ENCODE measurements around the gene WDR6.

WDR6 gene

DNA sequence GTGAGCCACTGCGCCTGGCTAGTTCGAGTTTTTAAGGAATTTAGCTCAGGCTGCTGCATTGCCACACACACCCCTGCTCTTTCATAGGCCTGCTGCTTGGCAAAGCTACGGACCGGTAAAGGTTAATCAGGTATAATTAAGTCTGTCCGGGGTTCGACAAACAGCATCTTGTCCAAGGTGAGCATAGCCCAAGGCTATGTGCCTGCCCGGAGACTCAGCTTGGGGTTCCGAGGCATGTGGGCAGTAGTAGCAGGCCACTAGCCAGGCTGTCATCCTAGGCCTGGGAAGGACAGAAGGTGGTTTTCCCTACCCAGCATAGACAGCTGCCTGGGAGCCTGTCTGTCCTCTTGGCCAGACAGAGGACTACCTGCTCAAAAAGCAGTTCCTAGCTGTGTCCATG is 10.6 kb upstream of the WDR6 start:
- H3K9ac ChIP-seq (ENCODE audit: low read depth, low read length), result no peak overlapping the region
- no peak overlapping the region for H3K4me3 ChIP-seq (ENCODE audit: low read length)
- peaks cover 5% of the 10 kb centered on the region for H3K36me3 ChIP-seq (ENCODE audit: insufficient read depth, low read length)

DNA sequence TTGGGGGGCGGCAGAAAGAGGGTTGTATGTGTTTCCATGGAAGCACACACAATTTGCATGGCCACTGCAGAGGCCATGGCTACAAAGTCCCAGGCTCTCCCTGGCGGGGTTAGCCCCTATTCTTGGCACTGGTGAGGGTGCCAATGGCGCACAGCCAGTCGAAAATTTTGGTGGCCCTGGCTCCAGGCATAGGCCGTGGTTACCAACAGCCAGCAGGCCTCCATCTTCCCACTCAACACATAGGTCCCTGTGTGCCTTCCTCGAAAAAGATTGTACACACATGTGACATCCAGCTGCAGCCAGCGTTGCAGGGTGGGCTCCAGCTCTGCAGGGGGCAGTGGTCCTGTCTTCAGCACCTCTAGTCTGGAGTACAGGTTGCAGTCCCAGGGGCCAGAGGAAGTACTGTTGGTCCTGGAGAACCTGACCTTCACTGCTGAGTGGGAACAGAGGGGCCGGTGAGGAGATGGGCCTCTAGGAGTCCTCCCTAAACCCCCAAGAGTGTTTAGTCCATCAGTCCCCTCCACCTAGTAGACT is 10.0 kb upstream of the WDR6 start:
- no peak overlapping the region for H3K4me2 ChIP-seq (ENCODE audit: low read length)
- H3K9me3 ChIP-seq (replicated peaks; ENCODE audit: low read length), result no peaks in the 10 kb centered on the region
- H3K4me1 ChIP-seq (ENCODE audit: control insufficient read depth, insufficient read depth, low read length), result no peaks in the 10 kb centered on the region
- no peaks in the 10 kb centered on the region for H3K27me3 ChIP-seq (ENCODE audit: control insufficient read depth, insufficient read depth, low read length)
- no peak overlapping the region for H3K9ac ChIP-seq (ENCODE audit: low read depth, low read length)
- H3K36me3 ChIP-seq (ENCODE audit: insufficient read depth, low read length), result peaks cover 5% of the 10 kb centered on the region
- H3K4me3 ChIP-seq (ENCODE audit: low read length), result no peak overlapping the region

More for the DNA sequence above, 10.6 kb upstream of the WDR6 start:
- Histone ChIP-seq H3K9me3 (replicated peaks; ENCODE audit: low read length) (no peaks in the 10 kb centered on the region), H3K27me3 (ENCODE audit: control insufficient read depth, insufficient read depth, low read length) (no peaks in the 10 kb centered on the region), H3K4me1 (ENCODE audit: control insufficient read depth, insufficient read depth, low read length) (peaks cover 3% of the 10 kb centered on the region), H3K4me2 (ENCODE audit: low read length) (no peak overlapping the region)

DNA sequence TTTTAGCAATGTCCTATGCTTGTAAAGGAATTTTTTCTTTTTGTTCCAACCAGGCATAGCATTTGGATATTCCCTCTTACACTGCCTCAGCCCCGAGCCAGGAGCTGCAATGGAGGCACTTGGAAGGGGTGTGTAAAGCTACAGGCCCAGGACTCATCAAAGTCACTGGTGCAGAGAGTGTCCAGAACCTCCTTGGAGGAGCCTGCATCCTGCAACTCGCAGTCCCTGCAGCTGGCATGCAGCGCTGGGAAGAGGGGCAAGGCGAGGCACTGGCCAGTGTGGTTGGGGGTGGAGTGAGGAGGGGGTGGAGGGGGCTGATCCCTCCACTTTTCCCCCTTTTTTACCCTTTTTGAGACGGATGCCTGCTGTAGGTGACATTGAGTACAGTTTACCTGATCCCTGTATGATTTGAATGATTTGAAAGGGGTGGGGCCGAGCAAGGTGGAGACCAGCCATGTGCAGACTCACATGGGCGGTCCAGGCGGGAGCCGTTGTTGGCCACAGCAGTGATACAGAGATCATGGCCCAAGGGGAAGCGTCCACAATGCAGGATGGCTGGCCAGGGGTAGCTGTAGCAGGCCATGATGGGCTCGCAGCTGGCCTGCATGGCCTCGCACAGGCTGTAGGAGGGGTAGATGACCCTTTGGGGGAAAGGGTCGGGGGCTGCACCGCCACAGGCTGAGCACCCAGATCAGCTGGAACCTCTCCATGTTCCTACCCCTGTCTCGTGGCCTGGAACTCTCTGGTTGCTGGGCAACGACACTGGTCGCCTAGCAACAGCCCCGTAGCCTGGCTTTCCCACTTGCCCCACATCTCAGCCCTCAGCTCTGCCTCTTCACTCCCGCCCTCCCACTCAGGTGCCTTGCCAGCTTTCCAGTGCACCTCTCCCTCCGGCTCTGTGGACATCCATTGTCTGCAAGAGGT is 9.2 kb upstream of the WDR6 start:
- no peaks in the 10 kb centered on the region for H3K27me3 ChIP-seq (ENCODE audit: control insufficient read depth, insufficient read depth, low read length)
- H3K4me2 ChIP-seq (ENCODE audit: low read length), result no peak overlapping the region
- H3K9me3 ChIP-seq (replicated peaks; ENCODE audit: low read length), result no peaks in the 10 kb centered on the region
- H3K4me1 ChIP-seq (ENCODE audit: control insufficient read depth, insufficient read depth, low read length), result no peaks in the 10 kb centered on the region
- no peak overlapping the region for H3K4me3 ChIP-seq (ENCODE audit: low read length)
- H3K9ac ChIP-seq (ENCODE audit: low read depth, low read length), result no peak overlapping the region
- peaks cover 5% of the 10 kb centered on the region for H3K36me3 ChIP-seq (ENCODE audit: insufficient read depth, low read length)

DNA sequence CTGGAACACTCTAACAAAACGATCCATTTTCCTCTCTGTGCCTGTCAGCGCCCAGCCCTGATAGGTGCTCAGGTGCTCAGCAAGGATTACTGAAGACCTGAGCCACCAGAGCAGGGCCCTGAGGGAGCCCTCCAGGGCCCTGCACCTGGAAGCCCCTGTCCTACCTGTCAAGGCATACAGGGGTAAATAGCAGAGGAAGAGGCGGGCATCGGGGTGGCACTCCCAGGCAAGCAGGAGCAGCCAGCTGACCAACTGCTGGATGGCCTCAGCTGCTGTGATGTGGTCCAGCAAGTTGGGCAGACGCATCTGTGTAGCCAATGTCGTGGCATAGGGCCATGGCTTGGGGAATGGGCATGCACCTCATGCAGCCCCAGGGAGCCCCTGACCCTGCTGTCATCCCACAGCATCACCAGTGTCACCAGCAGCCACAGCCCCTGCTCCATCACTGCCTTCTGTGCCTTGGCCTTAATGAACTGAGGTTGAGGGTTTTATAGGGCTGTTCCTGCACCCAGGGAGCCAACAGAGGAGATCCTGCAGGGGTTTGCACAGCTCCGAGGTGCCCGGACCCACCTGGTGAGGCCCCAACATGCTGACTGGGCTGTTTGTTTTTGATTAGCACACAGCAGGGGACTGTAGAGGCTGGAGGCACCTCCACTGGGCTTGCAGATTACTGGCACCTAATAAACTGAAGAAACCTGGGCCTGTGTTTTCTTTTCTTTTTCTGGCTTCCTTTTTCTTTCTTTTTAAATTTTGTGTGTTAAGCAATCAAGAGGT is 7.9 kb upstream of the WDR6 start:
- no peaks in the 10 kb centered on the region for H3K4me1 ChIP-seq (ENCODE audit: control insufficient read depth, insufficient read depth, low read length)
- H3K4me3 ChIP-seq (ENCODE audit: low read length), result no peak overlapping the region
- H3K36me3 ChIP-seq (ENCODE audit: insufficient read depth, low read length), result peaks cover 5% of the 10 kb centered on the region
- H3K9me3 ChIP-seq (replicated peaks; ENCODE audit: low read length), result no peaks in the 10 kb centered on the region
- no peak overlapping the region for H3K4me2 ChIP-seq (ENCODE audit: low read length)
- H3K9ac ChIP-seq (ENCODE audit: low read depth, low read length), result no peak overlapping the region
- H3K27me3 ChIP-seq (ENCODE audit: control insufficient read depth, insufficient read depth, low read length), result no peaks in the 10 kb centered on the region

DNA sequence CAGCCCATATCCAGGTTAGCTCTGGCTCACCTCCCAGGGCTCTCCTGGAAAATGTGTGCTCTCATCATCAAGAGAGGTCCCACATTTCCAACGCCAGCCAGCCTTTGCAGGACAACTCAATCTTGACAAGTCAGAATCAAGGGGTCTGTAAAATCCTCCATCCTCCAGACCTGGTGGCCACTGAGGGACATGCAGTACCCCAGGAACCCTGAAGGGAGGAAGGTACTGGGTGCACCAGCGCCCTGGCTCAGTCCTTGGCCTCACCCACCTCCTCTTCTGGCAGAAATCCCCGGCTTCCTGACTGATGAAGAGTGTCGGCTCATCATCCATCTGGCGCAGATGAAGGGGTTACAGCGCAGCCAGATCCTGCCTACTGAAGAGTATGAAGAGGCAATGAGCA is 6.0 kb upstream of the WDR6 start:
- H3K4me3 ChIP-seq (ENCODE audit: low read length), result no peak overlapping the region

DNA sequence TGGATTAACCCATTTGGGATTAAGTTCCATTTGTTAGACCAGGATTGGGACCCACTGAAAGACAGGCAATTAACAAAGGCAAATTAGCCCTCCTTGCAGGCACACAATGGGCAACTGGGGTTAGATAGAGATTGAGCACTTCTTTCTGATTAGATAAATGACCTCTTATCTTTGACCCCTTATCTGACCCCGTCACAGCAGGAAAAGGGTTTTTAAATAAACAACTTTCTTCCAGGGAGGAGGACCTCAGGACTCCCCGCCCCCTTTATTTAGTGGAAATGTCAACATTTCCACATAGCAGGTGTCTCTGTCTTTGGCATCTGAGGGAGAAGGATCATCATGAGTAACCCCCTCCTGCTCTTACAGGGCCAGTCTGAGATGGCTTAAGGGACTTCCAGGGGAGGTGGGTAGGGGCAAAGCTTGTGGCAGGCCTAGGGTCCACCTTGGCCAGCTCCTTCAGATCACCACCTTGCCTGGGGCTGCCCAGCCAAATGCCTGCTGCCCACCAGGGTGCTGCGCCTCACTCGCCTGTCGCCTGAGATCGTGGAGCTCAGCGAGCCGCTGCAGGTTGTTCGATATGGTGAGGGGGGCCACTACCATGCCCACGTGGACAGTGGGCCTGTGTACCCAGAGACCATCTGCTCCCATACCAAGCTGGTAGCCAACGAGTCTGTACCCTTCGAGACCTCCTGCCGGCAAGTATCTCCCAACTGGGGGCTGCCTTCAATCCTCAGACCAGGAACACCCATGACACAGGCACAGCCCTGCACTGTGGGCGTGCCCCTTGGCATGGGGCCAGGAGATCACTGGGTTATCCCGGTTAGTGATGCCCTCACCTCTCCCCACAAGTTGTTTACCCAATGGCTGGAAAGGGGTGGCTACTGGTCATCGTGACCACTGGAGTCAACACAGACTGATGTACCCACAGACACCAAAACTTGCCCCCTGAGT is 2.6 kb upstream of the WDR6 start:
- Histone ChIP-seq H3K4me3 (ENCODE audit: low read length) (no peak overlapping the region), H3K4me2 (ENCODE audit: low read length) (no peak overlapping the region), H3K27me3 (ENCODE audit: control insufficient read depth, insufficient read depth, low read length) (no peaks in the 10 kb centered on the region), H3K4me1 (ENCODE audit: control insufficient read depth, insufficient read depth, low read length) (peaks cover 17% of the 10 kb centered on the region), H3K9ac (ENCODE audit: low read depth, low read length) (no peak overlapping the region), H3K36me3 (ENCODE audit: insufficient read depth, low read length) (peaks cover 3% of the 10 kb centered on the region), H3K9me3 (replicated peaks; ENCODE audit: low read length) (no peaks in the 10 kb centered on the region)

More for the DNA sequence above, 6.0 kb upstream of the WDR6 start:
- no peak overlapping the region for H3K4me2 ChIP-seq (ENCODE audit: low read length)
- H3K9me3 ChIP-seq (replicated peaks; ENCODE audit: low read length), result no peaks in the 10 kb centered on the region
- peaks cover 4% of the 10 kb centered on the region for H3K4me1 ChIP-seq (ENCODE audit: control insufficient read depth, insufficient read depth, low read length)
- H3K27me3 ChIP-seq (ENCODE audit: control insufficient read depth, insufficient read depth, low read length), result no peaks in the 10 kb centered on the region
- no peak overlapping the region for H3K9ac ChIP-seq (ENCODE audit: low read depth, low read length)
- H3K36me3 ChIP-seq (ENCODE audit: insufficient read depth, low read length), result peaks cover 5% of the 10 kb centered on the region

DNA sequence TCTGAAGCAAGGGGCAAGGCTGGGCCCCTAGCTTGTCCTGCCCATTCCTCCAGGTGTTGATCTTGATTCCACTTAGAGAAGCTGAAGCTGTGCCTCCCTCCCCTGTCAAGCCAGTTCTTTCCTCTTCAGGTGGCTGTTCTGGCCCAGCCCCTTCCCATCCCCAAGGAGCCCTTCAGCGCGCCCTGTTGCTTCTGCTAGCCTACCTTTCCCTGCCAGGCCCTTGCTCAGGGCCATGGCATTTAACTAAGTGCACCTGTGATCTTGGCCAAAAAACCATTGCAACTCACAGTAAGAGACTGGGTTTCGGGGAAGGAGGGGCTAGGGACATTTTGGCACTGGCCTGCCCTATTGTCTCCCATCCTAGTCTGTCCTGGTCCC is 1.9 kb upstream of the WDR6 start:
- Histone ChIP-seq H3K4me3 (ENCODE audit: low read length) (no peak overlapping the region), H3K4me2 (ENCODE audit: low read length) (no peak overlapping the region), H3K9me3 (replicated peaks; ENCODE audit: low read length) (no peaks in the 10 kb centered on the region), H3K9ac (ENCODE audit: low read depth, low read length) (no peak overlapping the region), H3K36me3 (ENCODE audit: insufficient read depth, low read length) (peaks cover 3% of the 10 kb centered on the region), H3K4me1 (ENCODE audit: control insufficient read depth, insufficient read depth, low read length) (peaks cover 17% of the 10 kb centered on the region), H3K27me3 (ENCODE audit: control insufficient read depth, insufficient read depth, low read length) (no peaks in the 10 kb centered on the region)

DNA sequence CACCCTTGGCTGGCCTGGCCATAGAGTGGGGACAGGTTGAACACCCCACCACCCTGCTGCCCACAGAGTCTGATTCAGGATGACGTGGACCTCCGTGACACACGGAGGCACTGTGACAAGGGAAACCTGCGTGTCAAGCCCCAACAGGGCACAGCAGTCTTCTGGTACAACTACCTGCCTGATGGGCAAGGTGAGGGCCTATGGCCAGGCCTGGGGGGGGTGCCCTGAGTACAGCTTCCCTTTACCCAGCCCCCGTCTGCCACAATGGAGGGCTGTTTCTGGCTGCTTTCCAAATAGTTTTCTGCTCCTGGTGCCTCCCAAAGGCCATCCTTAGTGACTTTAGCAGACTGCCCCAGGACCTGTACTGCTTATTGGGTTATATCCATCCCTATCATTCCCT is 1.2 kb upstream of the WDR6 start:
- peak overlapping the region; percentile 100 for H3K4me2 ChIP-seq (ENCODE audit: low read length)
- peaks cover 3% of the 10 kb centered on the region for H3K36me3 ChIP-seq (ENCODE audit: insufficient read depth, low read length)
- peak overlapping the region; percentile 82 for H3K4me3 ChIP-seq (ENCODE audit: low read length)

DNA sequence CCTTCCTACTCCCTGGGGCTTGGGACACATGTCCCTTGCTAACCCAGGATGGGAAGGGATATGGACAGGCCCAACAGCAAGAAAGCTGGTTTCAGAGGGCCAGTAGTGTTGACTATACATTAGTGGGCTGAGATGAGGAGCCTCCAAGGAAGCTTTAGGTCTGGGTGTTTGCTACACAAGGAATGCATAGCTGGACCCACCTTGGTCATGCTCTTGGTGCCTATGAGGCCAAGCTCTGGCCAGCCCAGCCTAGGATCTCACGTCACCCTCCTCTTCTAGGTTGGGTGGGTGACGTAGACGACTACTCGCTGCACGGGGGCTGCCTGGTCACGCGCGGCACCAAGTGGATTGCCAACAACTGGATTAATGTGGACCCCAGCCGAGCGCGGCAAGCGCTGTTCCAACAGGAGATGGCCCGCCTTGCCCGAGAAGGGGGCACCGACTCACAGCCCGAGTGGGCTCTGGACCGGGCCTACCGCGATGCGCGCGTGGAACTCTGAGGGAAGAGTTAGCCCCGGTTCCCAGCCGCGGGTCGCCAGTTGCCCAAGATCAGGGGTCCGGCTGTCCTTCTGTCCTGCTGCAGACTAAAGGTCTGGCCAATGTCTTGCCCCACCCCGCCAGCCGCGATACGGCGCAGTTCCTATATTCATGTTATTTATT is 653 bp upstream of the WDR6 start:
- peaks cover 6% of the 10 kb centered on the region for H3K36me3 ChIP-seq (ENCODE audit: insufficient read depth, low read length)
- H3K9ac ChIP-seq (ENCODE audit: low read depth, low read length), result peak overlapping the region; percentile 91

More for the DNA sequence above, 1.2 kb upstream of the WDR6 start:
- no peaks in the 10 kb centered on the region for H3K9me3 ChIP-seq (replicated peaks; ENCODE audit: low read length)
- H3K9ac ChIP-seq (ENCODE audit: low read depth, low read length), result peak overlapping the region; percentile 91
- H3K4me1 ChIP-seq (ENCODE audit: control insufficient read depth, insufficient read depth, low read length), result peaks cover 17% of the 10 kb centered on the region
- H3K27me3 ChIP-seq (ENCODE audit: control insufficient read depth, insufficient read depth, low read length), result no peaks in the 10 kb centered on the region

DNA sequence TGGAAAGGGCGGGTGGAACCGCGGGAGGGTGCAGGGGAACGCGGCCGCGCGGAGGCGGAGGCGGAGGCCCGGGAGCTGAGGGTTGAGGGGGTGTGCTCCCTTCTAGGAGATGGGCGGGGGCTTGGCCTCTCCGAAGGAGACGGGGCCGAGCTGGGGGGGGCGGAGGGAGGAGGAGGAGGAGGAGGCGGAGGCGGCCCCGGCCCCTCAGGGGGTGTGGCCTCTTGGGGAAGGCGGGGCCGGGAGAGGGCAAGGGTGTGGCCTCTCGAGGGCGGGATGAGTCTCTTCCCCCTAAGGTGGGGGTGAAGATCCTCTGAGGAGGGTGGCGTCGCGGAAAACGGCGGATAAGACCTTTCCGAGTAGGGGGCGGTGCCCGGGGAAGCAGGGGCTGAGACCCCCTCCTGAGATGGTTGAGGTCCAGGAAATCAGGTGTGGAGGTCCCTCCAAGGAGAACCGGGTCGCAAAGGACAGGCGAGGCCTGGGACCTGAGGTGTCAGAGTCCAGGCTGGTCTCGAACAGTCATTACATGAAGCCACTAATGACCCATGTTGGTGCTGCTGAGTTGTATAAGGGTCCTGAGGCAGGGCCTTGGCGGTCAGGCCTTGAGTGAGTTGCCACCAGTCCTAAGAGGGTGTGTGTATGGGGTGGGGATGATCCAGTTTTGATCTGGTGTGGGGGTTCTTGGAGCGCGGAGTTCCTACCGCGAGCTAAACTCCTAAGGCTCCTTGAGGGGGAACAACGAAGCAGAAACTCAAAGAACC is 759 bp downstream of the WDR6 start:
- Histone ChIP-seq H3K4me1 (ENCODE audit: control insufficient read depth, insufficient read depth, low read length) (peaks cover 24% of the 10 kb centered on the region), H3K36me3 (ENCODE audit: insufficient read depth, low read length) (peaks cover 15% of the 10 kb centered on the region), H3K27me3 (ENCODE audit: control insufficient read depth, insufficient read depth, low read length) (no peaks in the 10 kb centered on the region), H3K4me3 (ENCODE audit: low read length) (peak overlapping the region; percentile 82), H3K9me3 (replicated peaks; ENCODE audit: low read length) (no peaks in the 10 kb centered on the region), H3K4me2 (ENCODE audit: low read length) (peak overlapping the region; percentile 100), H3K9ac (ENCODE audit: low read depth, low read length) (peak overlapping the region; percentile 91)

More for the DNA sequence above, 653 bp upstream of the WDR6 start:
- peak overlapping the region; percentile 100 for H3K4me2 ChIP-seq (ENCODE audit: low read length)
- H3K4me3 ChIP-seq (ENCODE audit: low read length), result peak overlapping the region; percentile 82
- no peaks in the 10 kb centered on the region for H3K9me3 ChIP-seq (replicated peaks; ENCODE audit: low read length)
- no peaks in the 10 kb centered on the region for H3K27me3 ChIP-seq (ENCODE audit: control insufficient read depth, insufficient read depth, low read length)
- peaks cover 17% of the 10 kb centered on the region for H3K4me1 ChIP-seq (ENCODE audit: control insufficient read depth, insufficient read depth, low read length)
